ENCODE results near the gene MAJIN. TPM values are rescaled to one million over a fixed set of nuclear protein-coding genes. Genes with fewer than 3 reads are reported as not detected.
A peak's percentile ranks its signal among the peaks of the same experiment; 100 is the strongest.

MAJIN gene
- total and polyA plus RNA-seq, 9 of the 15 experiments (the other 6 are each of a cell fraction or from before 2014, with no cell fraction given): 0.17 to 0.83 (median 0.24) TPM; not detected in 2

GRCh38 chr11:65013888-65014725 lies 42.2 kb upstream of the MAJIN start, which contains the start of gene ARL2 (continued):
- TF ChIP-seq NEUROD1 (IDR thresholded peaks at IDR 0.05; ENCODE audit: borderline replicate concordance, low read depth, low read length, partially characterized antibody): peak; percentile 11
- no peak for TF ChIP-seq ZNF184 (CRISPR knock-in tag; IDR thresholded peaks at IDR 0.05)
- peak in 1 of 2 experiments; percentile 75; a peak in 2 of 4 replicates for TF ChIP-seq ZNF639 (CRISPR knock-in tag; conservative IDR thresholded peaks at IDR 0.05 in 1 of 2, IDR thresholded peaks at IDR 0.05 in 1 of 2)
- TF ChIP-seq SMAD3 (CRISPR knock-in tag; conservative IDR thresholded peaks at IDR 0.05): 0 out of 2 replicates have a peak, but pooled peaks have one; percentile 11
- TF ChIP-seq MTA2 (IDR thresholded peaks at IDR 0.05; ENCODE audit: low read depth): no peak
- no peak for TF ChIP-seq ETV6 (IDR thresholded peaks at IDR 0.05; ENCODE audit: borderline replicate concordance in 1 of 2, low read depth in 2 of 2, low read length in 1 of 2)
- TF ChIP-seq ETV6 (CRISPR knock-in tag; IDR thresholded peaks at IDR 0.05; ENCODE audit: borderline replicate concordance): peak; percentile 97; the same call in 1 of the 2 replicates
- TF ChIP-seq ARNT (IDR thresholded peaks at IDR 0.05): no peak; a peak in 1 of 4 replicates
- TF ChIP-seq ZNF699 (CRISPR knock-in tag; IDR thresholded peaks at IDR 0.05; ENCODE audit: insufficient replicate concordance): no peak
- TF ChIP-seq FOXP1 (CRISPR knock-in tag; IDR thresholded peaks at IDR 0.05): peak; percentile 99
- no peak for TF ChIP-seq ZNF121 (CRISPR knock-in tag; conservative IDR thresholded peaks at IDR 0.05)
- TF ChIP-seq ZNF212 (CRISPR knock-in tag; IDR thresholded peaks at IDR 0.05): 0 out of 2 replicates have a peak, but pooled peaks have one; percentile 20
- TF ChIP-seq RBM22 (IDR thresholded peaks at IDR 0.05; ENCODE audit: low read depth, low read length, poor library complexity, severe bottlenecking): peak; percentile 79
- no peak for TF ChIP-seq CEBPZ (IDR thresholded peaks at IDR 0.05; ENCODE audit: borderline replicate concordance, low read depth, low read length)
- TF ChIP-seq ADNP (tag; IDR thresholded peaks at IDR 0.05): peak; percentile 10; the same call in 1 of the 2 replicates
- peak; percentile 64; the same call in 1 of the 2 replicates for TF ChIP-seq MTA3 (IDR thresholded peaks at IDR 0.05; ENCODE audit: borderline replicate concordance)
- no peak for TF ChIP-seq CBX2 (IDR thresholded peaks at IDR 0.05; ENCODE audit: insufficient read depth, low read length, poor library complexity, severe bottlenecking)
- no peak for TF ChIP-seq NR2F6 (CRISPR knock-in tag; IDR thresholded peaks at IDR 0.05)
- TF ChIP-seq SRSF3 (IDR thresholded peaks at IDR 0.05; ENCODE audit: insufficient read depth, low read length): no peak
- TF ChIP-seq POLR2G (IDR thresholded peaks at IDR 0.05; ENCODE audit: low read depth, low read length): peak; percentile 89
- no peak for TF ChIP-seq CHD4 (IDR thresholded peaks at IDR 0.05; ENCODE audit: insufficient read depth, insufficient replicate concordance, low read depth, low read length, poor library complexity, severe bottlenecking)
- peak; percentile 74 for TF ChIP-seq LCOR (CRISPR knock-in tag; IDR thresholded peaks at IDR 0.05)

Data from K562 (cell line).